Common myeloid progenitor, CD34-positive (primary cell): ENCODE data around the gene PDF.

Experiments
- CTCF ChIA-PET: fragments of 350-600 bp; sonication (Branson Sonifier 250); formaldehyde crosslinking; loops from one replicate; lab custom pipeline; 2021; ENCODE audit warnings: antibody characterized with exemption; lab: Charles Lee
- POLR2A ChIA-PET: fragments of 350-600 bp; sonication (Branson Sonifier 250); formaldehyde crosslinking; loops from one replicate; lab custom pipeline; 2021; ENCODE audit warnings: antibody characterized with exemption; lab: Charles Lee
- DNase-seq, 3 donors: peaks; one replicate each; pipeline versions ENCODE4 v3.0.0 to v3.0.0-alpha.2; 2013
- H3K27ac ChIP-seq, 2 experiments: 1 replicate in 1 of 2; 2 replicates in 1 of 2; pipeline ENCODE4 v1.7.0; 2013; ENCODE audit warnings: inconsistent platforms in 2 of 2, low read length in 2 of 2, mild to moderate bottlenecking in 2 of 2, low read depth in 1 of 2, moderate library complexity in 1 of 2; ENCODE audit not compliant: severe bottlenecking in 2 of 2, insufficient read depth in 1 of 2, poor library complexity in 1 of 2
- H3K27me3 ChIP-seq, 5 experiments: replicated peaks in 2 of 5; 1 replicate in 3 of 5; 2 replicates in 2 of 5; pipeline versions ENCODE4 v1.6.1 to v1.7.0; 2013; ENCODE audit warnings: low read length in 4 of 5, mild to moderate bottlenecking in 2 of 5, moderate library complexity in 2 of 5, inconsistent platforms in 1 of 5; ENCODE audit not compliant: insufficient read depth in 5 of 5, control insufficient read depth in 4 of 5
- H3K36me3 ChIP-seq, 4 experiments: 1 replicate in 2 of 4; 2 replicates in 2 of 4; pipeline versions ENCODE4 v1.6.1 to v1.7.0; 2013; ENCODE audit warnings: low read length in 3 of 4, control low read depth in 1 of 4, mild to moderate bottlenecking in 1 of 4; ENCODE audit not compliant: control insufficient read depth in 4 of 4, insufficient read depth in 4 of 4
- H3K4me1 ChIP-seq, 4 experiments: 1 replicate in 3 of 4; 2 replicates in 1 of 4; pipeline versions ENCODE4 v1.6.1 to v1.7.1; 2013; ENCODE audit warnings: low read length in 3 of 4, mild to moderate bottlenecking in 3 of 4, control low read depth in 1 of 4, inconsistent platforms in 1 of 4, moderate library complexity in 1 of 4; ENCODE audit not compliant: control insufficient read depth in 4 of 4, insufficient read depth in 4 of 4; ENCODE audit errors: control extremely low read depth in 1 of 4
- H3K4me3 ChIP-seq, 7 experiments: 1 replicate in 4 of 7; 2 replicates in 3 of 7; pipeline versions ENCODE4 v1.5.1 to v1.7.0; 2013; ENCODE audit warnings: mild to moderate bottlenecking in 7 of 7, low read length in 6 of 7, moderate library complexity in 6 of 7, inconsistent platforms in 2 of 7, low read depth in 2 of 7, control low read depth in 1 of 7; ENCODE audit not compliant: insufficient read depth in 4 of 7, control insufficient read depth in 1 of 7; ENCODE audit errors: extremely low read depth in 1 of 7
- H3K9me3 ChIP-seq, 5 experiments: 1 replicate in 4 of 5; 2 replicates in 1 of 5; pipeline versions ENCODE4 v1.6.1 to v1.7.1; 2013; ENCODE audit warnings: low read length in 4 of 5, mild to moderate bottlenecking in 2 of 5, inconsistent platforms in 1 of 5, low read depth in 1 of 5, moderate library complexity in 1 of 5; ENCODE audit not compliant: control insufficient read depth in 4 of 5, insufficient read depth in 2 of 5; ENCODE audit errors: control extremely low read depth in 1 of 5
- WGBS: methylation state at CpG from one replicate; pipeline ENCODE4 v1.1.5; 2013; ENCODE audit not compliant: insufficient coverage; 5-methylcytosine and 5-hydroxymethylcytosine counted together

Gene PDF

GRCh38 chr16:69313469-69313868, 16.9 kb downstream of the PDF start:
- Histone ChIP-seq H3K27ac (no peak overlapping the region), H3K27me3 (no peaks in the 10 kb centered on the region), H3K36me3 (peaks cover 10 to 43% (median 34%) of the 10 kb centered on the region in 4 experiments), H3K9me3 (no peaks in the 10 kb centered on the region), H3K4me1 (peaks cover 3 to 12% (median 8%) of the 10 kb centered on the region in 4 experiments), H3K4me3 (no peak overlapping the region)
- CTCF ChIA-PET: interaction anchor here (0.6 to 5.5 kb wide), 3 partner anchors 14 to 24 kb away, joined by 3 to 28 read pairs (median 3); partner anchors contain the start of gene PDF
- no peak for DNase-seq
- 100% methylated on average over 2 of the region's 5 CpGs for WGBS
- POLR2A ChIA-PET: no interaction called here

- POLR2A ChIA-PET: interaction anchor here (0.5 to 1.3 kb wide), 2 partner anchors 18 to 1294 kb away, joined by 3 to 4 read pairs; partner anchors contain the start of gene PDF
Observed at GRCh38 chr16:69311533-69312387, 18.6 kb downstream of the PDF start.

GRCh38 chr16:69310653-69311532, 19.5 kb downstream of the PDF start, which contains the start of gene VPS4A:
Gene VPS4A (plus strand): TSS chr16:69311350. CDS start chr16:69311512, 162 bp downstream.
- Histone ChIP-seq H3K9me3 (no peaks in the 10 kb centered on the region), H3K36me3 (peaks cover 3 to 25% (median 16%) of the 10 kb centered on the region in 4 experiments), H3K27me3 (no peaks in the 10 kb centered on the region), H3K4me1 (peaks cover 3 to 12% (median 8%) of the 10 kb centered on the region in 4 experiments), H3K27ac (peak within 1 kb of the TSS; percentile 61 to 87), H3K4me3 (peak within 1 kb of the TSS; percentile 78 to 95 (median 87))
- POLR2A ChIA-PET: no interaction called here
- DNase-seq: peak; percentile 94 to 97 (median 97)
- CTCF ChIA-PET: interaction anchor here (0.9 to 5.5 kb wide), 3 partner anchors 8 to 861 kb away, joined by 3 to 28 read pairs (median 3); partner anchors contain the start of gene PDF
- 8% methylated on average over 56 of the region's 70 CpGs for WGBS

More at GRCh38 chr16:69311533-69312387, 18.6 kb downstream of the PDF start:
- CTCF ChIA-PET: interaction anchor here (0.7 to 5.5 kb wide), 3 partner anchors 15 to 28 kb away, joined by 4 to 28 read pairs (median 6); partner anchors contain the start of genes COG8, NIP7 and PDF
- H3K4me1 ChIP-seq: peaks cover 3 to 12% (median 8%) of the 10 kb centered on the region in 4 experiments
- no peaks in the 10 kb centered on the region for H3K9me3 ChIP-seq
- H3K36me3 ChIP-seq: peaks cover 6 to 33% (median 25%) of the 10 kb centered on the region in 4 experiments
- 2% methylated on average over 47 of the region's 59 CpGs for WGBS
- peak; percentile 29 to 65 (median 50) for DNase-seq
- peak overlapping the region; percentile 75 to 95 (median 79) for H3K4me3 ChIP-seq
- no peaks in the 10 kb centered on the region for H3K27me3 ChIP-seq
- H3K27ac ChIP-seq: peak overlapping the region; percentile 61 to 87

GRCh38 chr16:69309316-69309715, 21.1 kb downstream of the PDF start:
- CTCF ChIA-PET: no interaction called here
- Histone ChIP-seq H3K4me1 (peaks cover 3 to 12% (median 8%) of the 10 kb centered on the region in 4 experiments), H3K4me3 (peak overlapping the region in 1 of 7 experiments; percentile 3), H3K36me3 (peaks cover 0 to 10% (median 4%) of the 10 kb centered on the region in 4 experiments), H3K9me3 (no peaks in the 10 kb centered on the region), H3K27ac (no peak overlapping the region), H3K27me3 (no peaks in the 10 kb centered on the region)
- DNase-seq: no peak
- POLR2A ChIA-PET: no interaction called here
- WGBS: 96% methylated on average over 7 of the region's 12 CpGs

GRCh38 chr16:69307856-69308255, 22.5 kb downstream of the PDF start:
- H3K27ac ChIP-seq: no peak overlapping the region
- peaks cover 3 to 15% (median 10%) of the 10 kb centered on the region in 4 experiments for H3K4me1 ChIP-seq
- POLR2A ChIA-PET: no interaction called here
- 100% methylated on average over 1 of the region's 2 CpGs for WGBS
- H3K27me3 ChIP-seq: no peaks in the 10 kb centered on the region
- H3K4me3 ChIP-seq: no peak overlapping the region
- H3K9me3 ChIP-seq: no peaks in the 10 kb centered on the region
- DNase-seq: no peak
- H3K36me3 ChIP-seq: no peaks in the 10 kb centered on the region
- CTCF ChIA-PET: interaction anchor here (0.6 kb wide), 1 partner anchor 800 kb away, joined by 3 read pairs; no protein-coding TSS in a partner anchor

GRCh38 chr16:69307091-69307490, 23.3 kb downstream of the PDF start:
- Histone ChIP-seq H3K4me3 (no peak overlapping the region), H3K4me1 (peaks cover under 1 to 12% (median 7%) of the 10 kb centered on the region in 4 experiments), H3K27me3 (no peaks in the 10 kb centered on the region), H3K36me3 (no peaks in the 10 kb centered on the region), H3K9me3 (no peaks in the 10 kb centered on the region), H3K27ac (no peak overlapping the region)
- POLR2A ChIA-PET: no interaction called here
- 100% methylated on average over 1 of the region's 1 CpG for WGBS
- no peak for DNase-seq
- CTCF ChIA-PET: no interaction called here
